ENCODE results near the gene SGTB.
"Not testable (repeated sequence)": the region's sequence is repeated elsewhere in the genome, so short reads cannot be mapped to it uniquely, and the experiment has no call there.

The SGTB gene

DNA sequence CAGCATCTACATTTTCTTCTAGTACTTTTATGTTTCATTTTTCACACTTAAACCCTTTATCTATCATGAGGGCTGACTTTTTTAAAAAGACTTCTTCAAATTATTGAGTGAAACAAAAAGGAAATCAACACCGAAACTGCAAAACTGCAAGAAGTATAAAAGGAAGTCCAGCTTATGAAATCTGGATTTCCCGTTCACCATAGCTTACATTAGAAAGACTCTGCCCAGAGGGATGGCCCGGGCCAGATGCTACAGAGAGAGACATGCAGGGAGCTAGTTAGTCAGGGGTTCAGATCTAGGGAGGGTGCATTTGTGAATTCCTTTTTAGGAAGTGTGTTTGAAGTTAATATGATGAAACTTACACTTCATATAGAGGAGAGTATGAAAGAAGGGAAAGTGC is 10.1 kb upstream of the SGTB start:
- DNase-seq = not testable (repeated sequence)

DNA sequence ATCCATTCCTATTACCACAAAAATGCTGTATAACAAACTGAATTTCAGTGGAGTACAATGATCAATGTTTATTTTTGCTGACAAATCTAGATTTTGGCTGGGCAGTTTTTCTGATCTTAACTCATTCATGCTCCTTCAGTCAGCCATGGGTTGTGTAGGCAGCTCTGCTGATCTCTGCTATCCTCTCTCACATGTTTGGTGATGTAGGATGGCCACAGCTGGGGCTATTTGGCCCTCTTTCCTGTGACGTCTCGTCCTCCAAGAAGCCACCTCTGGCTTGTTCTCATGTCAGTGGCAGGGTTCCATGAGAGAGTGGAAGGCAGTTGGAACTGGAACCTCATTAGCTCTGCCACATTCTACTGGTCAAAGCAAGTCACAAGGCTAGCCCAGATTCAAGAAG is 9.0 kb upstream of the SGTB start:
- DNase-seq = no peak

DNA sequence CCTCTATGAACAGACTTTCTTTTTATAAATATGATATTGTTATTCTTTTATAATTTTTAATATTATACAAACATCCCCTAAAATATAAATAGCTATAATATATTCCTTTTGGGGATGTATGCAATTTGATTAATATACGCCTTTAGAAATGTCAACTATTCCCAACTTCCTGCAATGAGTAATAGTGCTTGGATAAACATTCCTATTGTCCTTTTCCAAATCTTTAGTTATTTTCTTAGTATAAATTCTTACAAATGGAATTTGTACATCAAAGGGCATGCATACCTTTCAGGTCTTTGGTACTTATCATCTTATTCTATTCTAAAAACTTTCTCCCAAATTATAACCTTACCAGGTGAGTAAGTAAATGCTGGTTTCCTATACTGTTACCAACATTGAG is 6.3 kb upstream of the SGTB start:
- DNase-seq = no peak

- DNase-seq = no peak
Measured at GRCh38 chr5:65727491-65728156, 5.7 kb upstream of the SGTB start.

GRCh38 chr5:65722575-65723403 is 880 bp upstream of the SGTB start:
- peak; percentile 6 for DNase-seq

- no peak for DNase-seq
Measured at GRCh38 chr5:65721050-65721719, 724 bp downstream of the SGTB start.

- no peak for DNase-seq
Measured at GRCh38 chr5:65718576-65719310, 3.2 kb downstream of the SGTB start.

DNA sequence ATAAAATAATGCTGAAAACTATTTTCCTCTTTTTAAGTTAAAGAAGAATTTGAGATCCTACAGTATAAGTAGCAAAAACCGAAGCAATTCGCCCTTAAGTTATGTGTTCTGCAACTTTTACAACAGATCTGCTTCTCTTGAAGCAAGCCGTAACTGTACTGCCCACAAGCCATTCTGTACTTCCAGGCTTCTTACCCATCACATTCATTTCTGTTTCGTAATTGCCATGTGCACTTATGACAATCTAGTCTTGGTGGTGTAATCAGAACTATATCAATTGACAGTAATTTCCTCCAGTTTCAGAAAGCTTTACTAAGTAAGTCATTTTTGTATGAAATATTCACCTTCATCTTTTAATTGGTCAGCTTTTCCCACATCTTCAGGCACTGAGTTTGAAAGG is 13.8 kb downstream of the SGTB start:
- DNase-seq = no peak

GRCh38 chr5:65707663-65708062 is 14.2 kb downstream of the SGTB start:
- DNase-seq = no peak

- DNase-seq = no peak
Measured at GRCh38 chr5:65704621-65705239, 17.2 kb downstream of the SGTB start.

GRCh38 chr5:65702036-65702435 is 19.9 kb downstream of the SGTB start:
- no peak for DNase-seq

DNA sequence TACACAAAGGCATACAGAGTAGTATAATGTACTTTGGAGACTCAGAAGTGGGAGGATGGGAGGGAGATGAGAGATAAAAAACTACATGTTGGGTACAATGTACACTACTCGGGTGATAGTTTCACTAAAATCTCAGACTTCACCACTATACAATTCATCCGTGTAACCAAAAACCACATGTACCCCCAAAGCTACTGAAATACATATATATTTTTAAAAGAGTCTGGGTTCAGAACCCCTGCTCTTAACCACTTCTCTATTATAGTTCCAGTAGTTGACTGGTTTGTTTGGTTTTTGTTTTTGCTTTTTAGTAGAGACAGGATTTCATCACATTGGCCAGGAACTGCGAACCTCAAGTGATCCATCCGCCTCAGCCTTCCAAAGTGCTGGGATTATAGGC is 22.6 kb downstream of the SGTB start:
- DNase-seq = no peak

- no peak for DNase-seq
Measured at GRCh38 chr5:65696892-65697291, 25.0 kb downstream of the SGTB start.

GRCh38 chr5:65695896-65696295 is 26.0 kb downstream of the SGTB start:
- no peak for DNase-seq

DNA sequence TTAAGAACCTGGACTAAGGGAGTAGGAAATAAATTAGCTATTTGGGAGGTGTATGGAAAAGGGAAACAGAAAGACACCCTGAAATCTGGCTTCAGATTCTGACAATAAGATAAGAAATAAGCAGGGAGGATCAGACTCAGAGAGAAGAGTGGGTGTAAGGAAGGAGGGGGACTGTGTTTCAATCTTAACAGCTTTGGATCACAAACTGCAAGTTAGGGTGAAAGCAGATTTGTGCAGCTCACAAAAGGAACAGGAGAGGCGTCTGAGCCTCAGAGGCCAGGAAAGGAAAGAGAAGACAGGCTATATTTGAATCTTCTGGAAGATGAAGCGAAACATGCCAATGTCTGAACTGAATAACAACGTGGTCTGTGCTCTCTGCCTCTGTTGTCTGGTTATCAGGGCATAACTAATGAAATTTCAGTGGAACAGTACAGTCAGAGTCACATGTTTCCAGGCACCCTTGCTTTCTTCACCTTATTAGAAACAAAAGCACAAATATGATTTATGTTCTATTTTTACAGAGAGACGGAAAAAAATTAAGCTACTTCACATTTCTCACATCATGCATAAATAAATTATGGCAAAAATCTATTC is 26.6 kb downstream of the SGTB start:
- DNase-seq = no peak

GRCh38 chr5:65693121-65693520 is 28.8 kb downstream of the SGTB start:
- no peak for DNase-seq

DNA sequence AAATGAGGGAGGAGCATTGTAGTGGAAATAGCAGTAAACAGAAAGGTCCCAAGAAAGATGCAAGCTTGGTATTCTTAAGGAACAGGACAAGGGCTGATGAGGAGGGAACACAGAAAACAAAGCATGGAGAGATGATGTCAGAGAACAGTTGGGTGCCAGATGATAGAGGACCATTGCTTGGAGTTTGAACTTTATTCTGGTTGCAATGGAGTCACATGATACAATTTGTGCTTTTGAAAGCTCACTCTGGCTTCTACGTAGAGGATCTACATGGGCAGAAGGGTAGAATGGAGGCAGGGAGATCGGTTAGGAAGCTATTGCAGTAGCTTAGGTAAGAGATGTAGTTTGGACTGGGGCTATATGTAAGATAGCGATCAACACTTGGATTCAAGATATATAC is 39.8 kb downstream of the SGTB start:
- no peak for DNase-seq

GRCh38 chr5:65676056-65676455 is 45.9 kb downstream of the SGTB start:
- peak; percentile 12 for DNase-seq

- DNase-seq = no peak
Measured at GRCh38 chr5:65674749-65675148, 47.2 kb downstream of the SGTB start.

DNA sequence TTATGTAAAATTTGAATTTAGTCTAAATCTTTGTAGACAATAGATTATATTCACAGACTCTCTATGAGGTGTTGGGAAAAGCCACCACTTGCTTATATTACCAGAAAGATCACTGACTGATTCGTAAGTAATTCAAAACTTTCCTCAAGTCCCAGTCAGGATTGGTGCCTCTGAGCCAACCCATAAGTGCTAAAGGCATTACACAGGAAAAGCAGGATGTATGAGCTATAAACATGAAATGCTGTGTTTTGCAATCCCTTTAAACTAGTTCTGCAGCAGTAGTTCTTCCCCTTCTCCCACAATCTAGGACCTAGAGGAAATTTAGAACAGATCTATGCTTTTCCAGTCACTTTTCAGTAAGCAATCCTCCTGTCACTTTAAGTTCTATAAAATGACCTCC is 49.1 kb downstream of the SGTB start:
- no peak for DNase-seq

DNA sequence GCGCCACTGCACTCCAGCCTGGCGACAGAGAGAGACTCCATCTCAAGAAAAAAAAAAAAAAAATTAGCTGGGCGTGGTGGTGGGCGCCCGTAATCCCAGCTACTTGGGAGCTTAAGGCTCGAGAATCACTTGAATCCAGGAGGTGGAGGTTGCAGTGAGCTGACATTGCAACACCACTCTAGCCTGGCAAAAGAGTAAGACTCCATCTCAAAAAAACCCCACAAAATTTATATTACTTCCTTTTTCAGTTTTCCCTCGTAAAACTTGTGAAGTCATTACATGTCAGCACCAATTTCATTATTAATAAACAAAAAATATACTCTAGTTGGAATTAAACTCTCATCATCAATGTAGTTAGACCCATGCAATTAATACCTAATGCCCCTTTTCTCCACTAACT is 53.2 kb downstream of the SGTB start:
- DNase-seq = no peak

DNA sequence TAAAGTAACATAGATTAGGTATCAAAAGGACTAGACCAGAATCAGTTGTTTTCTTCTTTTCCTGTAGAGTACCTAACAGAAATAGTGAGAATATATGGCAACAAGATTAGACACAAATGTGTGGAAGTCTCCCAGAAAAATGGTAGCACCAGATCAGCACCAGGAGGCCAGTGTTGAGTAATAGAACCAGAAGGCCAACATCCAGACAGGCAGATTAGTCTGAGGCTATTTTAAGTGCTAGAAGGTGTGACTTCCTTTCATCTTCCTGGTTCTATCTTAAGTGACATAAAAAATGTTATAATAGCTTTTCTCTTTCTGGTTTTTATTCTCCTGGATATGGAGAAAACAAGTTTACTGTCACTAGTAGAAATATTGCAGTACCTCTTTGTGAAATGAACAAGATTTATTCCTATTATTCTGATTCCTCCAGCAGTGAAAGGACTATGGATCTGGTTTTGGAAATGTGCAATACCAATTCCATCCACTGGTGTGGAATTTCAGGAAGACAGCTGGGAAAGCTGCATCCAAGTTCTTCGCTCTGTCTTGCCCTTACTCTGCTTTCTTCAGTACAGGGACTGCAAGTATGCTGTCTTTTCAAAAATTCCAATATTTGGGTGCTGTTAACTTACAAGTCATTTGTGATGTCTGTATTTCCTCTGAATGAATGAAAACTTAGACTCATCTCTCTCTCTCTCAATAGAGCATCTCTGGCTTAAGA is 57.9 kb downstream of the SGTB start:
- no peak for DNase-seq

Data from GF-D8 (cell line).